ENCODE data around the gene NGB.

NGB gene

GRCh38 chr14:77311217-77311616 lies 40.2 kb upstream of the NGB start:
- H3K9me3 ChIP-seq (ENCODE audit: insufficient read depth, low read depth, low read length): no peaks in the 10 kb centered on the region
- H3K4me1 ChIP-seq (ENCODE audit: insufficient read depth, low read length): peaks cover 41% of the 10 kb centered on the region
- no peak overlapping the region for H3K9ac ChIP-seq (ENCODE audit: low read depth, low read length)
- 92% methylated on average over 2 of the region's 2 CpGs for WGBS
- no peak overlapping the region for H3K4me3 ChIP-seq (ENCODE audit: low read length)
- H3K36me3 ChIP-seq (ENCODE audit: insufficient read depth, low read length): peaks cover 3% of the 10 kb centered on the region; the same call in 1 of the 2 replicates
- H3K27ac ChIP-seq (ENCODE audit: low read depth, low read length): no peak overlapping the region
- H3K27me3 ChIP-seq (ENCODE audit: insufficient read depth, low read length): no peaks in the 10 kb centered on the region

GRCh38 chr14:77310026-77310425 lies 39.0 kb upstream of the NGB start:
- H3K36me3 ChIP-seq (ENCODE audit: insufficient read depth, low read length): peaks cover 15% of the 10 kb centered on the region; the same call in 1 of the 2 replicates
- H3K27me3 ChIP-seq (ENCODE audit: insufficient read depth, low read length): no peaks in the 10 kb centered on the region
- H3K4me3 ChIP-seq (ENCODE audit: low read length): no peak overlapping the region
- 93% methylated on average over 3 of the region's 4 CpGs for WGBS
- H3K9me3 ChIP-seq (ENCODE audit: insufficient read depth, low read depth, low read length): no peaks in the 10 kb centered on the region
- no peak overlapping the region for H3K27ac ChIP-seq (ENCODE audit: low read depth, low read length)
- H3K9ac ChIP-seq (ENCODE audit: low read depth, low read length): no peak overlapping the region
- H3K4me1 ChIP-seq (ENCODE audit: insufficient read depth, low read length): peaks cover 40% of the 10 kb centered on the region

- H3K9ac ChIP-seq (ENCODE audit: low read depth, low read length): no peak overlapping the region
- no peak overlapping the region for H3K27ac ChIP-seq (ENCODE audit: low read depth, low read length)
- no peaks in the 10 kb centered on the region for H3K9me3 ChIP-seq (ENCODE audit: insufficient read depth, low read depth, low read length)
- WGBS: 98% methylated on average over 4 of the region's 4 CpGs
- peaks cover 24% of the 10 kb centered on the region for H3K36me3 ChIP-seq (ENCODE audit: insufficient read depth, low read length)
- peaks cover 36% of the 10 kb centered on the region for H3K4me1 ChIP-seq (ENCODE audit: insufficient read depth, low read length)
- no peak overlapping the region for H3K4me3 ChIP-seq (ENCODE audit: low read length)
- no peaks in the 10 kb centered on the region for H3K27me3 ChIP-seq (ENCODE audit: insufficient read depth, low read length)
These were observed 38.1 kb upstream of the NGB start for GRCh38 chr14:77309131-77309530.

- Histone ChIP-seq H3K27me3 (ENCODE audit: insufficient read depth, low read length) (no peaks in the 10 kb centered on the region), H3K27ac (ENCODE audit: low read depth, low read length) (peak overlapping the region; percentile 38), H3K9ac (ENCODE audit: low read depth, low read length) (peak overlapping the region; percentile 58; the same call in 1 of the 2 replicates), H3K4me1 (ENCODE audit: insufficient read depth, low read length) (peaks cover 25% of the 10 kb centered on the region), H3K4me3 (ENCODE audit: low read length) (no peak overlapping the region), H3K9me3 (ENCODE audit: insufficient read depth, low read depth, low read length) (no peaks in the 10 kb centered on the region), H3K36me3 (ENCODE audit: insufficient read depth, low read length) (peaks cover 33% of the 10 kb centered on the region)
- WGBS: 69% methylated on average over 3 of the region's 3 CpGs
These were observed 36.0 kb upstream of the NGB start for GRCh38 chr14:77306851-77307496.

DNA sequence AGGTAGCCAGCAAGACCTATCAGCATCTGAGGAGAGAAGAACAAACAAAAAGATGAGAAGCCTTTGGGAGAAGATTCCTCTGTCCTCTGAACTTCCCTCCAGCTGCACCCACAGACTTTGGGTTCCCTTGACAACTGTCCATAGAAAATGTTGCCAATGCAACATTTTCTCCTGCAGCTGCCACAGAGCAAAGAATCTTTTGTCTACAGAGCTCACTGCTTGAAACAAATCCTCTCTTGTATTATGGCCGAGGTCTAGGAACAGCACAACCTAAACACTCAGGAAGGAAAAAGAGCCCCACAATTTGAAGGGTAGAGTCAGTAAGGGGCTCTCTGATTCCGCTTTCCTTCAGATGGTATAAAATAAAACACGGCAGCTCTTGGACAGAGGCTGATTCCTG lies 35.4 kb upstream of the NGB start:
- peak overlapping the region; percentile 58; the same call in 1 of the 2 replicates for H3K9ac ChIP-seq (ENCODE audit: low read depth, low read length)
- no peaks in the 10 kb centered on the region for H3K9me3 ChIP-seq (ENCODE audit: insufficient read depth, low read depth, low read length)
- peak overlapping the region; percentile 56 for H3K27ac ChIP-seq (ENCODE audit: low read depth, low read length)
- H3K36me3 ChIP-seq (ENCODE audit: insufficient read depth, low read length): peaks cover 33% of the 10 kb centered on the region
- peaks cover 25% of the 10 kb centered on the region for H3K4me1 ChIP-seq (ENCODE audit: insufficient read depth, low read length)
- H3K4me3 ChIP-seq (ENCODE audit: low read length): no peak overlapping the region
- no peaks in the 10 kb centered on the region for H3K27me3 ChIP-seq (ENCODE audit: insufficient read depth, low read length)
- WGBS: 80% methylated on average over 3 of the region's 3 CpGs

- no peaks in the 10 kb centered on the region for H3K27me3 ChIP-seq (ENCODE audit: insufficient read depth, low read length)
- WGBS: 88% methylated on average over 4 of the region's 4 CpGs
- H3K36me3 ChIP-seq (ENCODE audit: insufficient read depth, low read length): peaks cover 31% of the 10 kb centered on the region
- no peak overlapping the region for H3K4me3 ChIP-seq (ENCODE audit: low read length)
- H3K9me3 ChIP-seq (ENCODE audit: insufficient read depth, low read depth, low read length): no peaks in the 10 kb centered on the region
- H3K27ac ChIP-seq (ENCODE audit: low read depth, low read length): no peak overlapping the region; the same call in 1 of the 2 replicates
- H3K4me1 ChIP-seq (ENCODE audit: insufficient read depth, low read length): peaks cover 25% of the 10 kb centered on the region
- no peak overlapping the region for H3K9ac ChIP-seq (ENCODE audit: low read depth, low read length)
These were observed 34.7 kb upstream of the NGB start for GRCh38 chr14:77305696-77306095.

DNA sequence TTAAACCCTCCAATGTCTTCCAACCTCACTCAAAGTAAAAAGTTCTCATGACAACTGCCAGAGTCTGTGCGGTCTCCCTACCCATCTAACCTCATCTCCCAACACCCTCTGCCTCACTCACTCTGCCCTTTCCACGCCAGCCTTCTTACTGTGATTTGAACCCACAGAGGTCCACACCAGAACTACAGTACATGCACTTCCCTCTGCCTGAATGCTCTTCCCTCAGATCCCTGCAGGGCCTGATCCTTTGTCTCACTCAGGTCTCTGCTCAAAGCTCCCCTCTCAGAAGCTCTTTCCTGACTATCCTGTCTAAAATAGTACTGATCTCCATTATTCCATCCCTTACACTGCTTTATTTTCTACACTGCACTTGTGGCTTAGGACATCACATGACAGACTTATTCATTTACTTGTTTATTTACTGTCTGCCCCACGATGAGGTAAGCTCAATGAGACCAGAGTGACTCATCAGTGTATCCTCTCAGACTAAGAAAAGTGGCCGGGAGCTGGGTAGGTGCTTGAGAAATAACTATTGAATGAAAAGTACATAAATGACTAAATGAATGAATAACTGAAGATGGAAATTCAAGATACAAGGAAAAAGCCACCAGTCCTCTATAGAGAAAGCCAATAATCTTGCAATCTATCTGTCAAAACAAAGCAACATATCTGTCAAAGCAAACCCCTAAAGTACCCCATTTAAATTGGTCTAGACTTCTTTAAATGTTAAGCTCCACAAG lies 32.6 kb upstream of the NGB start:
- Histone ChIP-seq H3K27me3 (ENCODE audit: insufficient read depth, low read length) (no peaks in the 10 kb centered on the region), H3K9ac (ENCODE audit: low read depth, low read length) (no peak overlapping the region), H3K9me3 (ENCODE audit: insufficient read depth, low read depth, low read length) (no peaks in the 10 kb centered on the region), H3K4me3 (ENCODE audit: low read length) (no peak overlapping the region), H3K4me1 (ENCODE audit: insufficient read depth, low read length) (peaks cover 25% of the 10 kb centered on the region), H3K27ac (ENCODE audit: low read depth, low read length) (no peak overlapping the region), H3K36me3 (ENCODE audit: insufficient read depth, low read length) (peaks cover 34% of the 10 kb centered on the region)
- WGBS: 71% methylated on average over 4 of the region's 4 CpGs

DNA sequence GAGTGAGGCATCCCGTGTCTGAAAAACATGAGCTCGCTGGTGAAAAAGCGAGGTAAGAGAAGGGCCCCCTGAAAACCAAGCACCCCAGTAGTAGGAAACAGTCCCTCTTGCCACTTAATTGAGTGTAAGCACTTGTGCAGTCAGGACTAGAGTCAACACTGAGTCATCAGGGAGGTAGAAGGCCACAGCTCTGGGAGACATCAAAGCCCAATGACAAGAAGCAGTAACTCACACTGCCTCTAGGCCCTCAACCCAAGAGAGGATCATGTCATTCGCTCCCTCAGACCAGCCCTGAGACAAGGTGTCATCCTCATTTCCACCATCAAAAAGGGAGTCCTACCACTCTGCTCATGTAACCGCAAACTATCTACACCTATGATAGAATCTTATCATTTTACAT lies 31.9 kb upstream of the NGB start:
- WGBS: 94% methylated on average over 5 of the region's 5 CpGs
- peaks cover 25% of the 10 kb centered on the region for H3K4me1 ChIP-seq (ENCODE audit: insufficient read depth, low read length)
- H3K9ac ChIP-seq (ENCODE audit: low read depth, low read length): no peak overlapping the region
- no peaks in the 10 kb centered on the region for H3K27me3 ChIP-seq (ENCODE audit: insufficient read depth, low read length)
- no peak overlapping the region for H3K27ac ChIP-seq (ENCODE audit: low read depth, low read length)
- H3K4me3 ChIP-seq (ENCODE audit: low read length): no peak overlapping the region
- H3K9me3 ChIP-seq (ENCODE audit: insufficient read depth, low read depth, low read length): no peaks in the 10 kb centered on the region
- H3K36me3 ChIP-seq (ENCODE audit: insufficient read depth, low read length): peaks cover 37% of the 10 kb centered on the region

- no peaks in the 10 kb centered on the region for H3K9me3 ChIP-seq (ENCODE audit: insufficient read depth, low read depth, low read length)
- peaks cover 54% of the 10 kb centered on the region for H3K36me3 ChIP-seq (ENCODE audit: insufficient read depth, low read length)
- 45% methylated on average over 10 of the region's 10 CpGs for WGBS
These were observed 30.1 kb upstream of the NGB start for GRCh38 chr14:77301103-77301502.

GRCh38 chr14:77299771-77300170 lies 28.8 kb upstream of the NGB start:
- Histone ChIP-seq H3K4me1 (ENCODE audit: insufficient read depth, low read length) (peaks cover 9% of the 10 kb centered on the region; the same call in 1 of the 2 replicates), H3K27me3 (ENCODE audit: insufficient read depth, low read length) (no peaks in the 10 kb centered on the region), H3K36me3 (ENCODE audit: insufficient read depth, low read length) (peaks cover 47% of the 10 kb centered on the region), H3K27ac (ENCODE audit: low read depth, low read length) (no peak overlapping the region), H3K4me3 (ENCODE audit: low read length) (no peak overlapping the region), H3K9ac (ENCODE audit: low read depth, low read length) (no peak overlapping the region), H3K9me3 (ENCODE audit: insufficient read depth, low read depth, low read length) (no peaks in the 10 kb centered on the region)
- 95% methylated on average over 4 of the region's 4 CpGs for WGBS

More at GRCh38 chr14:77301103-77301502, 30.1 kb upstream of the NGB start:
- no peaks in the 10 kb centered on the region for H3K27me3 ChIP-seq (ENCODE audit: insufficient read depth, low read length)
- no peak overlapping the region for H3K27ac ChIP-seq (ENCODE audit: low read depth, low read length)
- no peak overlapping the region for H3K4me3 ChIP-seq (ENCODE audit: low read length)
- no peak overlapping the region for H3K9ac ChIP-seq (ENCODE audit: low read depth, low read length)
- peaks cover 10% of the 10 kb centered on the region; the same call in 1 of the 2 replicates for H3K4me1 ChIP-seq (ENCODE audit: insufficient read depth, low read length)

DNA sequence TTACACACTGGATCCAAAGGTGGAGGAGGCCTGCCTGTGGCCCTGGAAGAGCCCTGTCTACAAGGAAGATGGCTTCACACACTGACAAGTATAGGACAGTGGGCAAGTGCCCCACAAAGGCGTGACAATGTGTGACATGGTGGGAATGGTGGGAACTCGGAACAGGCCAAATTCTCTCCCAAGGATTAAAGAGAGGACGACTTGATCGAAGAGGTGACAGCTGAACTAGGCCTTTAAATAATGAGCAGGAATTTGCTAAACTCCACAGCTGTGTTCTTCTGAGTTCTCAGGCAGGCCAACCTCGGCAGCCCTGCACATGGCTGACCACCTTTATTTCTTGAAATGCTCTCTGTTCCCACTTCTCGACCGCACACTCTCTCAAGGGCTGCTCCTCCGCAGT lies 25.9 kb upstream of the NGB start:
- no peak overlapping the region for H3K27ac ChIP-seq (ENCODE audit: low read depth, low read length)
- H3K9me3 ChIP-seq (ENCODE audit: insufficient read depth, low read depth, low read length): no peaks in the 10 kb centered on the region
- 92% methylated on average over 8 of the region's 8 CpGs for WGBS
- no peaks in the 10 kb centered on the region for H3K4me1 ChIP-seq (ENCODE audit: insufficient read depth, low read length)
- H3K36me3 ChIP-seq (ENCODE audit: insufficient read depth, low read length): peaks cover 47% of the 10 kb centered on the region
- H3K4me3 ChIP-seq (ENCODE audit: low read length): no peak overlapping the region
- H3K9ac ChIP-seq (ENCODE audit: low read depth, low read length): no peak overlapping the region
- no peaks in the 10 kb centered on the region for H3K27me3 ChIP-seq (ENCODE audit: insufficient read depth, low read length)
